HG03575 (cell line): Measurements from ENCODE around the gene RELB.

ENCODE experiments used
- ATAC-seq: cut with Tn5 transposase; IDR thresholded peaks from one replicate; pipeline ENCODE4 v1.9.1; 2021; ENCODE audit not compliant: unreplicated experiment, insufficient number of reproducible peaks, low FRiP score; ENCODE audit errors: extremely low read depth

Gene RELB

GRCh38 chr19:45075301-45076028 is 74.2 kb downstream of the RELB start:
- ATAC-seq, result peak; percentile 31

- ATAC-seq, result no peak
Measured at GRCh38 chr19:45076029-45076850, 75.0 kb downstream of the RELB start, which contains the start of gene ZNF296. ZNF296 (minus strand) TSS chr19:45076478; CDS start chr19:45076373, 105 bp downstream.

- ATAC-seq, result no peak
Measured at GRCh38 chr19:45076851-45077730, 75.8 kb downstream of the RELB start.

GRCh38 chr19:45078390-45079062 is 77.3 kb downstream of the RELB start:
- ATAC-seq, result no peak

- ATAC-seq, result no peak
Measured at GRCh38 chr19:45079063-45079910, 78.0 kb downstream of the RELB start, which contains the start of gene GEMIN7. GEMIN7 (plus strand) TSS chr19:45079260; CDS start chr19:45090115, 10,855 bp downstream.

GRCh38 chr19:45079911-45080370 is 78.7 kb downstream of the RELB start:
- ATAC-seq, result no peak

GRCh38 chr19:45082170-45082569 is 80.9 kb downstream of the RELB start:
- ATAC-seq, result no peak

- ATAC-seq, result no peak
Measured at GRCh38 chr19:45086480-45086879, 85.2 kb downstream of the RELB start.

- ATAC-seq, result no peak
Measured at GRCh38 chr19:45087531-45087930, 86.3 kb downstream of the RELB start.
